GM18870 (cell line): ENCODE measurements around the gene JADE1.
A peak's percentile ranks its signal among the peaks of the same experiment; 100 is the strongest.

ENCODE experiments used
- ATAC-seq: cut with Tn5 transposase; IDR thresholded peaks from one replicate; pipeline ENCODE4 v1.9.1; 2021; ENCODE audit warnings: moderate library complexity; ENCODE audit not compliant: unreplicated experiment

Gene JADE1

GRCh38 chr4:128840711-128841318 lies 31.3 kb downstream of the JADE1 start:
- no peak for ATAC-seq

- no peak for ATAC-seq
Measured at GRCh38 chr4:128841402-128841801, 31.9 kb downstream of the JADE1 start.

- ATAC-seq, result no peak
Measured at GRCh38 chr4:128844931-128845330, 35.4 kb downstream of the JADE1 start.

- no peak for ATAC-seq
Measured at GRCh38 chr4:128846063-128846462, 36.6 kb downstream of the JADE1 start.

GRCh38 chr4:128847082-128847724 lies 37.7 kb downstream of the JADE1 start:
- no peak for ATAC-seq

- no peak for ATAC-seq
Measured at GRCh38 chr4:128848461-128848860, 39.0 kb downstream of the JADE1 start.

GRCh38 chr4:128850252-128850651 lies 40.8 kb downstream of the JADE1 start:
- ATAC-seq, result no peak

GRCh38 chr4:128853741-128854140 lies 44.2 kb downstream of the JADE1 start:
- no peak for ATAC-seq

- ATAC-seq, result peak; percentile 60
Measured at GRCh38 chr4:128854433-128854832, 44.9 kb downstream of the JADE1 start.

GRCh38 chr4:128855621-128856020 lies 46.1 kb downstream of the JADE1 start:
- no peak for ATAC-seq

GRCh38 chr4:128856246-128856645 lies 46.7 kb downstream of the JADE1 start:
- ATAC-seq, result no peak

- no peak for ATAC-seq
Measured at GRCh38 chr4:128858879-128859671, 49.6 kb downstream of the JADE1 start.

GRCh38 chr4:128859887-128860677 lies 50.6 kb downstream of the JADE1 start:
- peak; percentile 32 for ATAC-seq

- ATAC-seq, result no peak
Measured at GRCh38 chr4:128861856-128862518, 52.5 kb downstream of the JADE1 start.

- ATAC-seq, result peak; percentile 36
Measured at GRCh38 chr4:128862608-128863311, 53.3 kb downstream of the JADE1 start.

- ATAC-seq, result no peak
Measured at GRCh38 chr4:128863312-128864075, 54.0 kb downstream of the JADE1 start.

- ATAC-seq, result no peak
Measured at GRCh38 chr4:128865132-128865531, 55.6 kb downstream of the JADE1 start.

GRCh38 chr4:128866269-128866668 lies 56.8 kb downstream of the JADE1 start:
- ATAC-seq, result no peak

- no peak for ATAC-seq
Measured at GRCh38 chr4:128866691-128867090, 57.2 kb downstream of the JADE1 start.
